NK-92 (cell line): Measurements from ENCODE around the gene FSD2.
"Not testable (repeated sequence)": the region's sequence is repeated elsewhere in the genome, so short reads cannot be mapped to it uniquely, and the experiment has no call there.

Source experiments
- DNase-seq: peaks from one replicate; lab custom pipeline; 2025; ENCODE audit not compliant: unreplicated experiment; lab: John Stamatoyannopoulos, UW

Gene FSD2

DNA sequence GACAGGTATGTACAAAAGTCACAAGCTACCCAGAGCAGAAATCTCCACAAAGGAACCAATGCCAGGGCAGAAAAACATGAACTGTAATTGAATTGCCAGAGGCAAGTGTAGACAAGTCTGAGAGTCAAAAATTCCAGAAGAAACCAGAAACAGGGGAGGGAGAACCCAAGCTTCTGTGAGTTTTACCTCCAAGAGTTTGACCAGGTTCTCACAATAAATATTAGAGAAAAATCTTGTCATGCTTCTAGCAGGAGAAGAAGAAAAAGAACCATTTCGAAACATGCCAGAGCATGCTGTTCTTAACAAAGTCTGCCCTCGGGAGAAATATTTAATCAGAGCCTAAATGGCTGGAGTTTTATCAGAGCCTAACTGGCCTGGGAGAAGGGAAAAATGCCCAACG, 63.7 kb downstream of the FSD2 start:
- DNase-seq, result no peak

DNA sequence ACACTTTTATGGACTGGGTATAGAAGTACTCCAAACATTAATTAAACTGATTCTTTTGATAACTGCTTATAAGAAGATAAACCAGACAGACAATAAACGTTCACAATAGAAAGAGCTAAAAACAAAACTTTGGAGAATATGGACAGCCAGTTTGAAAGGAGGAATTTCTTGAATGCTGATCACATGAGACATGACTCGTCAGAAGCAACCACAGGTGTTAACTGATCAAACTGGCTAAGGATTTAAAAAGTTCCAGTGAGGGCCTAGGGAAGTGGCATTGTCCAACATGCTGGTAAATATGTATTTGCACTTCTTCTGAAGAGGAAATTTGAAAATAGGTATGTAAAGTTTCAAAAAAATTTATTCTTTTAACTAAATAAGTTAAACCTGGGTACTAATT, 66.8 kb downstream of the FSD2 start:
- no peak for DNase-seq

DNA sequence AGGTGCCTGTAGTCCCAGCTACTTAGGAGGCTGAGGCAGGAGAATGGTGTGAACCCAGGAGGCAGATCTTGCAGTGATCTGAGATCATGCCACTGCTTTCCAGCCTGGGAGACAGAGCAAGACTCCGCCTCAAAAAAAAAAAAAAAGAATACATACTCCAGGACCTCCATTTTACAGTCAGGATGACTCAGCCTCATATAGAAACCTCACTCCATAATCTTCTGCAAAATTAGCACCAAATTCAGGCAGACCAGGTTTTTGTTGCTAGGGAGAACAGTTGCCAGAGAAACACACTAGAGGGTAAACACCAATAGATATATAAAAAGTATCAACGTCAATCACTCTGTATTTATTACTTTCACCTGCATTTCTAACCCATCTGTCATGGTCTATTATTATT, 67.9 kb downstream of the FSD2 start:
- DNase-seq, result no peak

DNA sequence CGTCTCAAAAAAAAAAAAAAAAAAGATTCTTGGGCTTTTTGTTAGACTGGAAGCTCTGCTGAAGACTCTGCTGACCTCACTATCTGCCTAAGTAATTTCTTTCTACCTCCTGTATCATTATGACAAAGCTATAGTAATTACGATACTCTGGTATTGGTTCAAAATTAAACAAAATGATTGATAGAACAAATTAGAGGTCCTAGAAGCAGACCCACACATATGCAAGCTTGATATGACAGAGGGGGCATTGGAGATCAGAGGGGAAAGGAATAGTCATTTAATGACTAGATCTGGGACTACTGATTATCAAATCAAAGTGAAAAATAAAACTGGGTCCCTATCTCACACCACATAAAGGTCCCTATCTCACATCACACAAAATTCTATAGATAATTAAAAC, 74.3 kb downstream of the FSD2 start:
- DNase-seq, result no peak

DNA sequence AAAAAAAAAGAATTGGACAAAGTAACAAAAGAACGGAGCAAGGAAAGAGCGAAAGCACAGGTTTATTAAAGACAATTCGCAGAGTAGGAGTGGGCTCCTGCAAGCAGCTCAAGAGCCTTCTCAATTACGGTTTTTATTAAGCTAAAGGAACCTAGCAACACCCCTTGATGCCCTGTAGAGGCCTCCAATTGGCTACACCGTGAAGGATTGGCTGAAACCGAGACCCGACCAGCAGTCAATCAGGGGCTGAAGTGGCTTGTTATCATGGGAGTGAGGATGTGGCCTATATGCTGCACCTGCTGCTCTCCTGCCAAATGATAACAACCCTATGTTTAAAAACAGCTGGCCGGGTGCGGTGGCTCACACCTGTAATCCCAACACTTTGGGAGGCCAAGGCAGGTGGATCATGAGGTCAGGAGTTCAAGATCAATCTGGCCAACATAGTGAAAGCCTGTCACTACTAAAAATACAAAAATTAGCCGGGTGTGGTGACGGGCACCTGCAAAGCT, 75.8 kb downstream of the FSD2 start:
- no peak for DNase-seq

DNA sequence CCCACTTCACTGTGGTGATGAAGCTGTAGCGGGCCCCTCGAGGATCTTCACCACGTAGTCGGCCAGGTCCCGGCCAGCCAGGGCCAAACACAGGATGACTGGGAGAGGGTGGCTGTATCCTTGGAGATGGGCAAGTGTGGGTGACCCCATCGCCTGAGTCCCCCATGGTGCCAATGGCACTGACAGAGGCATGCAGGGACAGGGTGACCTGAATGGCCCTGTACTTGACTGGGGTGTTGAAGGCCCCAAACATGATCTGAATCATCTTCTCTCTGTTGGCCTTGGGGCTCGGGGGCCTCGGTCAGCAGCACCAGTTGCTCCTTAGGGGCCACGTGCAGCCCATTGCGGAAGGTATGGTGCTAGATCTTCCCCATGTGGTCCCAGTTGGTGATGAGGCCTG, 79.1 kb downstream of the FSD2 start:
- no peak for DNase-seq

DNA sequence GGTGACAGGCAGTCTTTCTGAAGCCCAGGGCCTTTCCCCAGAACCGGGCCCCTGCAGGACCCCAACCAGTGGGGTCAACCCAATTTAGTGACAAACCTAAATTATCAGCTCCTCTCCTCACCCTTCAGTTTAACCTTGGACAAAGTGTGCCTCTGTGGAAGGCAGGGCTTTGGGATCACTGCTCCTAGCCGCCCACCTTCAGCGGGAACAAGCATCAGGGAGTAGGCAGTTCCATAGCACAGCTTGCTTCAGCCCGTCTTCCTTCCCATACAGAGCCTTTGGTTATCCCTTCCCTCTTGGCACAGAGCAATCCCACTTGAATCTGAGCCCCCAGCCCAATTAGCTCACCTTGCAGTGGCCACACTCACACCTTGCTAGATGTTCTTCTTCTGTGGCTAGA, 90.9 kb downstream of the FSD2 start:
- DNase-seq, result no peak

DNA sequence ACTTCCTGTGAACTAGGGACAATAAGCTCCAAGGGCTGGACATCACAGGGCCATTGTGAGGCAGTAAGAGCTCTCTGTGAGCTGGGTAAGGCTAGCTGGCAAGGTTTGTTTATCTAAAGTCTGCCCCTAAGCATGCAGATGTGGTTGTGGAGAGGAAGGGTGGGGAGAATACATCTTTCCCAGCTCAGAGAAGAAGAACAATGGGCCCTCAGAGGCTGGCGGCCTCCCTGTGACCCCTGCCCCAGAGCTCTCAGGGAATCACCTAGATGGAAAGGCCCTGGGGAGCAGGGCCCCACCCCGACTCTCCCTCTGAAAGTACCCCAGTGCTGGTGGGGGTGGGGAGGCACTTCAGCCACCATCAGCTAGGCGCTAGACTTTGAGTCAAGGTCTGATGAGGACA, 91.9 kb downstream of the FSD2 start:
- no peak for DNase-seq

DNA sequence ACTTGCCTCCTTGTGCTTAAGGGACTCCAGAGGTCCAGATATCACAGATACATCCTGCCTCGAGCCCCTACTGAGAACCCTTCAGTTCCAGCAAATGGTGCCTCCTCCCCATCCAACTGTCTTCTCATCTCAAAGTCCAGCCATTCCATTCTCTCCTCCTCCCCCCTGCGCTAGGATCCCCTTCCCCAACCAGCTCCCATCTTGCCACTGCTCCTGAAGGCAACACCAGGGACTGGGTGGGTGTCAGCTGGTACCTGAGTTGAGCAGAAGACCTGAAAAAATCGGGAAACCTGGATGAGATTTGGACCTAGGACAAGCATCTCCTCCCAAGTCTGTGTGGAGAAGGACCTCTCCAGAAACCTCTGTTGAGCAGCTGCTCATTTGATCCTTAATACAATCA, 93.8 kb downstream of the FSD2 start:
- DNase-seq, result no peak

DNA sequence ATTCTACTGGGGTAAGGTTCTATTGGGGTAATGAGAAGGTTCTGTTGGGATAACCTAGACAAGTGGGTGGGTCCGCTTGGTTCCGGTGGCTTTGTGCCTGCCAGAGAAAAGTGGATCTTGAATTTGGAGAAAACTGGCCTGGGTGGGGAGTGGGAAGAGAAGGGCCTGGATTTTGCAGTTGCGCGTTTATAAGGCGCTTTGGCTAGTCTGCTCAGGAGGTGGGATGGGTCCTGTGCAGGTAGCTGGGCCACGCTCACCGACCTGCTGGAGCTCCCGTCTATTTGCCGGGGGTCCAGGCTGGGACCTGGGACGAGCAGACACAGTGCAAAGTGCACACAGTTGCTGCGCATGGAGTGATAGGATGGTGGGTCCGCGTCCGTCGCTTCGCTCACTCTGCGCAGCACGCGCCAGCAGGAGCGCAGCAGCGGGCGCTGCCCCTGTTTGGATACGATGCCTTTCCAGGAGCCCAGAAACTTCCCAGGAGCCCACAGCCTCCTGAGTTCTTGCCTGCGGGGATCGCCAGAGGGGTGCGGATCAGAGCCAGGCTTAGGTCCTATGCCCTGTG, 94.9 kb downstream of the FSD2 start:
- DNase-seq, result no peak

DNA sequence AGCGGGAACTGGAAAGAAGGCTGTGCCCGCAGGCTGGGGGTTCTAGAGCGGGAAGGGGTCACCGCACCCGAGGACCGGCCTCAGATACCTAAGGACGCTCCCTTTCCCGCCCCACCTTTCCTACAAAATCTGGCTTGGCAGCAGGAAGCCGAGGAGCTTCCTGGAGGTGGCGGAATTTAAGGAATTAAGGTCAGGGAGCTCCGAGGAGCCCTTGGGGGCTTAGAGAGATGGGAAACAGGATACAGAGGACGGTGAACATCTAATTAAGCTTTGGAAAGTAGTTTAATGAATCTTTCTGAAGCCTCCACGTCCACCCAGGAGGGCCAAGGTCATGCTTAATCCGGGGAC, 95.7 kb downstream of the FSD2 start:
- no peak for DNase-seq

DNA sequence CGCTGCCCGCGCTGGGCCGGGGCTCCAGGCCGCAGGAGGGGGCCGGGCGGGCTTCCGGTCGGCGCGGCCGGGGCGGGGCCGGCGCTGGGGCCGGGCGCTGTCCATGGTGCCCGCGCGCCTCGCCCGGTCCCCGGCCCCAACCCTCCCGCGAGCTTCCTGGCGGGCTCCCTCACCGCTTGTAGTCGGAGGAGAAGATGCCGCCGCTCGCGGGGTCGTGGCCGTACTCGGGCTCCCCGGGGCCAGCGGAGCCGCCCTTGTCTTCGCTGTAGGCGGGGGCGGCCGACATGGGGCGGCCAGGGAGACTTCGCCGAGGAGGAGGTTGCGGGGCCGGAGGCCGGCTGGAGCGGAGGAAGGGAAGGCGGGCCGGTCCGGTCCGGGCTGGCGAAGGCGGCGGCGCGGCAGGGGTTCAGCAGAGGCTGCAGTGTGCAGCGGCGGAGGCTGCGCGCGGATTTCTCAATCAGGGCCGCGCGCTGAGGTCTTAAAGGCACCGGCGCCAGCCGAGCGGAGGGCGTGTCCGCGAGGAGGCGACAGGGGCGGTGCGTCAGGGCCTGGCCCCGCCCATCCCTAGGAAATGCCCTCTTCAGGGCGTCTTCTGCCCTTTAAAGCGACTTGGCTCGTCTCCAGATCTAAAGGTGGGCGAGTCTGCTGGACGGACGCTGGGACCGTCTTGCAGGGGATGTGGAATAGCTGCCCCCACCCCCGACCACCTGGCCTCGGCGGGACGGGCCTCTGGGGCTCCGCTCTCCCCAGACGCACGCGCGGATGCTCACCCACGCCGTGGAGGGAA, 96.3 kb downstream of the FSD2 start, which contains the start of gene AP3B2:
Gene AP3B2 (minus strand): TSS at position 455 of the 787 bp plus-strand sequence. CDS start 169 bp downstream, at position 286.
- DNase-seq, result no peak

DNA sequence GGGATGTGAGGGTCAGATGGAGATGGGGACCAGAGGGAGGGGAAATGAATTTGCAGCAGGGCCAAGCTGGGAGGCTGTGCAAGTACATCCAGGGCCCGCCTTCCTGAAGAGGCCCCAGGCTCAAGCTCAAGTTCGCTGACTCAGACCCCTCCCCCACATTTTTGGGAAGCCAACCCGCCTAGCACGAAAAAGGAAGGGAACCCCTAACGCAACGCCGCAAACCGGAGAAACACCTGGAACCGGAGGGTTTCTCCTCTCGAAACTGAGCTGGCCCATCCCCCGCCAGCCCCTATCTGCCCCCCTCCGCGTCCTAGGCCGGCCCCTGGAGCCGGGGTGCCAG, 96.8 kb downstream of the FSD2 start:
- DNase-seq, result no peak

DNA sequence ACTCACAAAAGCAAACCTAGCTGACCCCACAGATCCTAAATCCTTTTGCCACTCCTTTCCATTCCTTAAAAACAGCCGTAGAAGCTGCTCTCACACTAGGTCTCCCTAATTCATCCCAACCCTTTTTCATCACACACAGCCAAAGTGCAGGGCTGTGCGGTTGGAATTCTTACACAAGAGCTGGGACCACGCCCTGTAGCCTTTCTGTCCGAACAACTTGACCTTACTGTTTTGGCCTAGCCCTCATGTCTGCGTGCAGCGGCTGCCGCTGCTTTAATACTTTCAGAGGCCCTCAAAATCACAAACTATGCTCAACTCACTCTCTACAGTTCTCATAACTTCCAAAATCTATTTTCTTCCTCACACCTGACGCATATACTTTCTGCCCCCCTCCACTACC, 100.0 kb downstream of the FSD2 start:
- not testable (repeated sequence) for DNase-seq
